HG02938 (cell line): Measurements from ENCODE around the gene APOH.
A peak's percentile ranks its signal among the peaks of the same experiment; 100 is the strongest.
"Not testable (repeated sequence)": the region's sequence is repeated elsewhere in the genome, so short reads cannot be mapped to it uniquely, and the experiment has no call there.

Source experiments
- ATAC-seq: cut with Tn5 transposase; IDR thresholded peaks from one replicate; pipeline ENCODE4 v1.9.1; 2021; ENCODE audit warnings: mild to moderate bottlenecking, moderate library complexity; ENCODE audit not compliant: unreplicated experiment

APOH gene, protein sequence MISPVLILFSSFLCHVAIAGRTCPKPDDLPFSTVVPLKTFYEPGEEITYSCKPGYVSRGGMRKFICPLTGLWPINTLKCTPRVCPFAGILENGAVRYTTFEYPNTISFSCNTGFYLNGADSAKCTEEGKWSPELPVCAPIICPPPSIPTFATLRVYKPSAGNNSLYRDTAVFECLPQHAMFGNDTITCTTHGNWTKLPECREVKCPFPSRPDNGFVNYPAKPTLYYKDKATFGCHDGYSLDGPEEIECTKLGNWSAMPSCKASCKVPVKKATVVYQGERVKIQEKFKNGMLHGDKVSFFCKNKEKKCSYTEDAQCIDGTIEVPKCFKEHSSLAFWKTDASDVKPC

DNA sequence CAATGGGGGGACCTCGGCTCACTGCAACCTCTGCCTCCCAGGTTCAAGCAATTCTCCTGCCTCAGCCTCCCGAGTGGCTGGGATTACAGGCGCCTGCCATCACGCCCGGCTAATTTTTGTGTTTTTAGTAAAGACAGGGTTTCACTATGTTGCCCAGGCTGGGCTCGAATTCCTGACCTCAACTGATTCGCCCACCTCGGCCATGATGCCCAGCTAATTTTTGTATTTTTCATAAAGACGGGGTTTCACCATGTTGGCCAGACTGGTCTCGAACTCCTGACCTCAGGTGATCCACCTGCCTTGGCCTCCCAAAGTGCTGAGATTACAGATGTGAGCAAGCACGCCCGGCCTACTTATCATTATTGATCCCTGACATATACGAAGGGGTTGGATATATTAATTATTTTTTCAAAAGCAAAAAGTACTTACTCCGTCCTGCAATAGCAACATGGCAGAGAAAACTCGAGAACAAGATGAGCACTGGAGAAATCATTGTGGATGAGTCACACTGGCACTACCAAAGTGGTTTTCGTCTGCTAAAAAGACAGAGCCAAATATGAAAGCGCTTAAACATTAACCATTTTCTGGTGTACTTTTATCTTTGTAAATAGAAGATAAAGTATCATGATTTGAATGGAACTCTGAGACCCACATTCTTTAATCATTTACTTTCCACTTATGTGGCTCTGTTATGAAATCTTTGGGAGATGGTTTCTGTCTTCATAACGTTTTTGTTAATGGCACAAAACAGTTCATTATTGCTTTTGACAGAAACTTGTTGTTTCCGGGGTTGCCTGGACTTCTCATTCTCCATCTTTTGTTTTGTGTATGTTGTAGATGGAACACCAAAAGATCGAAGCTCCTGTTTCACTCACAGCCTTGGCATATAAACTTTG is at the start of gene APOH:
Gene APOH, minus strand, starts transcription at position 529 of the 896 bp plus-strand sequence. Its CDS starts 36 bp downstream, at position 493.
- no peak for ATAC-seq

DNA sequence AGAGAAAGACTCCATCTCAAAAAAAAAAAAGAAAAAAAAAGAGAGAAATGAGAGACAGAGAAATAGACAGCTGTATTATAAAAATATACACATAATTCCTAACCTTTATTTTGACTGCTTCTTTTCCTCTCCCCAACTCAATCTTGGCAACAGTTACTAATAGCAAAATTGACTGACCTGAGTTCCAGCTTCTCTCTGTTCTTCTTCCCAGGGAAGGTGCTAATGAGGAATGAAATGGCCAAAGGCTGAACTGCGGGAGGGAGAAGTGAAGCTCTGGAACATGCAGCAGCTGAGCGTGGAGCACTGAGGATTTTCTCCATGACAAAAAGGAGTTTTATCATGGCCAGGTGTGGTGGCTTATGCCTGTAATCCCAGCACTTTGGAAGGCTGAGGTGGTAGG is 48.0 kb upstream of the APOH start:
- no peak for ATAC-seq

DNA sequence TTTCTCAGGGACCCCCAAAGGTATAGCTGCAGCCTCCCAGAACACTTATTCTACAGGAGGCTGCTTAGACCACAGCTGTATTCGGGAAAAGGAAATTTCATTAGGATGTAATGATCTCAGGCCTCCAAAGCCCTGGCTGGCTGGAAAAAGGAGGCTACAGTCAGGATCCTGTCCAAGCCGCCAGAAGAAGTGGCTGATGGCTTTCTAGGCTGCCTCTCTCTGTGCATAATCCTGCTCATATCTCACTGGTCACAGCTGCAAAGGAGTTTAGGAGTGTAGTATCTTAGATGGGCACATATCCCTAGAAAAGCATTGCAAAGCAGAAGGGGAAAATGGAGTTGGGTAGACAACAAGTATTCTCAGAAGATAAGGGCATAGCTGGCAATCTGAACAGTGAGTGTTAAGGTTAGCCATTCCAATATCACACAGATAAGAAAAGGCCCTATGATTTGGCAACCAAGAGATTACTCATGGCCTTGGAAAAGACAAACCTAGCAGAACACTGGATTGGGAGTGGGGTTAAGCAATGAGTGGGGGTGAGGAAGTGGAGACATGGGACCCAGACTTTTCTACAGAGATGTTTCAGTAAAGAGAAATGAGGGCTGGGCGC is 47.2 kb upstream of the APOH start:
- no peak for ATAC-seq

DNA sequence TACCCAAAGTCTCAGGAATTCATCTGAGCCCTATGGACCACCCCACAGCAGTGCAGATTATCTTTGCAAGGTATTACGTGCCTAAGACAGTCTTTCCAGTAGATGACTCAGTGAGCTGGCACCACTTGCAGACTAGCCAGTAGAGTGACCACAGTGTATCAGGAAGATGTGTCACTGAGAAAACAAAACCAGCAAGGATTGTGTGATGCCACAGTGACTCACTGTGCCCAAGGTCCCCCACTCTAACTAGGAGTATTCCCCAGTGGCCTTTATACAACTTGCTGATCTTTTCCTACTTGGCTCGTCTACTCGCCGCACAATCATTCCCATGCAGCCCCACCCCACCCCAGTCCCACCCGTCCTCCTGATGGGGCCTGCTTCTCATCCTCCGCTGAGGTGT is 46.4 kb upstream of the APOH start:
- no peak for ATAC-seq

DNA sequence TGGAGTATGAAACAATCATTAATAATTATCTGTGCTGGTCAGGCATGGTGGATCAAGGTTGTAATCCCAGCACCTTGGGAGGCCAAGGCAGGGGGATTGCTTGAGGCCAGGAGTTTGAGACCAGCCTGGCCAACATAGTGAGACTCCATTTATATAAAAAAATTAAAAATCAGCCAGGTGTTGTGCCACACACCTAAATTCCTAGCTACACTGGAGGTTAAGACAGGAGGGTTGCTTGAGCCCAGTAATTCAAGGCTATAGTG is 44.3 kb upstream of the APOH start:
- ATAC-seq = no peak

DNA sequence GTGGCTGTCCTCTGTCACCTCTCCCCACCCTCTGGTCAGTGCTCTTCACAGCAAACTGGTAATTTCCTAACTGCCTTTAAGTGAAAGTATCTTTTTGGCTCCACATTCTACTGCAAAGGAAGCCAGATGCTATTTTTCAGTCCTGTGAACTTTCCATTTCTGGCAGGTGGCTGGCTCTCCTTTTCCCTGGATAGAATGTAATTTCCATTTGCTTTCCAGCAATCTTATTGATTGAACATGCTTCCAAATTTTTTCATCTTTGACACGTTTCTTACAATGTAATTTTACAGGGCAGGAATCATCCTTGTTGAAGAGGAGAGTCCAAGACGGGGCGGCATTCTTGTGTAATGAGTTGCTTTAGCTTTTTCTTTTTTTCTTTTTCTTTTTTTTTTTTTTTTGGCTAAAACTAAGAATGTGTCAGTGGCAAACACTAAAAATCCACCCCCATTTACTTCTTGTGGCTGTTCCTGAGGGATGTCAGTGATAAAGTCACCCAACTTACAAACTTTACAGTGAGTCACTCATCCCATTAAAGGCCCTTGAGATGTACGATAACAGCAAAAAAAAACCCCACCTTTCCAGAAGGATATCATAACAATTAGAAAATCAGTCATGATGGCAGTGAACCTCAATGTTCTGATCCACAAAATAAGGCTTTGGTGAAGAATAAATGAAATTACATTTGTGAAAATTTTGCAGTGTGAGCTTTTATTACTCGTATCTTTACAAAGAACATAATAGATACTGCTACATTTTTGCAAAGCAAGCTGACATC is 43.8 kb upstream of the APOH start:
- no peak for ATAC-seq

DNA sequence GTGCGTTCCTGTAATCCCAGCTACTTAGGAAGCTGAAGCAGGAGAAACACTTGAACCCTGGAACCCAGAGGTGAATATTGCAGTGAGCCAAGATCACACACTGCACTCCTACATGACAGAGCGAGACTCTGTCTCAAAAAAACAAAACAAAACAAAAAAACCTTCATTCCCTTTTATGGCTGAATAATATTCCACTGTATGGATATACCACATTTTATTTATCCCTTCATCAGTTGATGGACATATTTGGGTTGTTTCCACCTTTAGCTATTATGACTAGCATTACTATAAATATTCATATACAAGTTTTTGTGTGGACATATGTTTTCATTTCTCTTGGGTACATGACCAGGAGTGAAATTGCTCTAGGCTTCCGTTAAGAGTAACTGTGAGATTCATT is 42.3 kb upstream of the APOH start:
- no peak for ATAC-seq

DNA sequence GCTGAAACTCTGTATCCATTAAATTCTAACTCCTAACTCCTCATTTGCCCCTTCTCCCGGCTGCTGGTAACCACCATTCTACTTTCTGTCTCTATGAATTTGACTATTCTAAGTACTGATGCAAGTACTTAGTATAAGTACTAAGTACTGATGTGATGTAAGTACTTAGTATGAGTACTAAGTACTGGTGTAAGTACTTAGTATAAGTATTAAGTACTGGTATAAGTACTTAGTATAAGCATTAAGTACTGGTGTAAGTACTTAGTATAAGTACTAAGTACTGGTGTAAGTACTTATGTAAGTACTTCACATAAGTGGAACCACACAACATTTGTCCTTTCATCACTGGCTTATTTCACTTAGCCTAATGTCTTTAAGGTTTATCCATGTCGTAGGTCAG is 40.9 kb upstream of the APOH start:
- no peak for ATAC-seq

DNA sequence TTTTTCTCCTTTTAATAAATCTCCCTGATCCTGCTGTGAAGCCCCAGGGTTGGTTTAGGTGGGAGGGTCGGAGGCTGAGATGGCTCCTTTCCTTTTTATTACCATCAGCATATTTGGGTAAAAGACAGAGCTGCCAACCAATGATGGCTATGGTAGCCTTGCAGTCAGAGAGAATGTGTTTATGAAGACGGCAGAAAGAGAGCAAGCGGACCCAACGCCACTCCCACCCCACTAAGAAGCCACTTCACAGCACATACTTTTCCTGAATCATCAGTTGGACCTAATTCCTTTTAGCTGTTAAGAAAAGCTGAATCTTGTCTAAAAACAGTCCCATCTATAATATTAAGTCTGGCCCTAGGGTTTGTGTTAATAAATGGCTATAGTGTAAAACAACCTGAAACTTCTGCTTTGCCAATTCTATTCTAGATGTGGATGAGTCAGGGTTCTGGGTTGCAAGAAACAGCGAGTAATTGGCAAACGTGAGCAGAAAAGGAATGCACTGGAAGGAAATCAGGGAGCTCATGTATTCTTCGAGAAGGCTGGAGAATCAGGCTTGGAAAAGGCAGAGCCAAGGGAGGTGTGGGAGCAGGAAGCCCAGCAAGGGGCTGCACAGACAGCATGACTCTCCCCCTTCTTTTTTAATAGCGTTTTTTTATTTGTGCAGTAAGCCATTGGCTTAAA is 39.2 kb upstream of the APOH start:
- no peak for ATAC-seq

DNA sequence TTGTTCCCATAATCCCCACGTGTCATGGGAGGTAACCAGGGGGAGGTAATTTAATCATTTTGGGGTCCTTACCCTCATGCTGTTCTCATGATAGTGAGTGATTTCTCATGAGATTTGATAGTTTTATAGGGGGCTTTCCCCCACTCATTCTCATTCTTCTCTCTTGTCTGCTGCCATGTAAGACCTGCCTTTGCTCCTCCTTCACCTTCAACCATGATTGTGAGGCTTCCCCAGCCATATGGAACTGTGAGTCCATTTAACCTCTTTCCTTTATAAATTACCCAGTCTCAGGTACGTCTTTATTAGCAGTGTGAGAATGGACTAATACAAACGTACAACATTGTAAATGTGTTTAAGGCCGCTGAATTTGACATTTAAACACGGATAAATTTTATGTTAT is 35.5 kb upstream of the APOH start:
- ATAC-seq = no peak

DNA sequence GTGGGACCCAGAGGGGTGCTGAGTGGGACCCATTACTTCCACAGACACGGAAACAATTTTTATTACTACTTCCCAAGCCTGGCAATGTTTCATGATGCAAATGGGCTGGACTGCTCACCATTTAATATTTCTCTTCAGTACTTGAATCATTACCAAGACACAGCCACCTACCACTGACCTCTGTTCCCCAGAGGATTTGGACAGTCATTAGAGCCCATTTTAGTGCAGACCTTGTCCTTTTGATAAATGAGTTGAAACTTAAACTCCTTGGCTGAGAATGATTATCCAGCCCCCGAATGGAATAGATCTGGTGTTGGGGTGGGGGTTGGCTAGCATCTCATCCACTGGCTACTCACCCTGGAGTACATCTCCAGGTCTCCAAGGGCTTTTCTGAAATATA is 33.6 kb upstream of the APOH start:
- no peak for ATAC-seq

DNA sequence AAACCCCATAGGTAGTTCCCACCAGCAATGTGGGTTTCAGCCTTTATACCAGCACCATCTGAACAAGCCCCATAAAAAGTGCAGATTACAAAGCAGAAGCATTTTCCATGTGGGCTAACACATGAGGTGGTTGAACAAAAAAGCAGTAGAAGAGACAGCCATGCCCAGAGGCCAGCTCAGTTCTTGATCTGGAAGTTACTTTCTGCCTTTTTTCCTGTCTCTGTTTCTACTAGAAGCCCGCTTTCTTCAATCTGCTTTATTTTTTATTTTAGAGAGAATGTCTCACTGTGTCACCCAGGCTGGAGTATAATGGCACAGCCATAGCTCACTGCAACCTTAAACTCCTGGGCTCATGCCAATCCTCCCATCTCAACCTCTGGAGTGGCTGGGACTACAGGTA is 31.5 kb upstream of the APOH start:
- ATAC-seq = no peak

DNA sequence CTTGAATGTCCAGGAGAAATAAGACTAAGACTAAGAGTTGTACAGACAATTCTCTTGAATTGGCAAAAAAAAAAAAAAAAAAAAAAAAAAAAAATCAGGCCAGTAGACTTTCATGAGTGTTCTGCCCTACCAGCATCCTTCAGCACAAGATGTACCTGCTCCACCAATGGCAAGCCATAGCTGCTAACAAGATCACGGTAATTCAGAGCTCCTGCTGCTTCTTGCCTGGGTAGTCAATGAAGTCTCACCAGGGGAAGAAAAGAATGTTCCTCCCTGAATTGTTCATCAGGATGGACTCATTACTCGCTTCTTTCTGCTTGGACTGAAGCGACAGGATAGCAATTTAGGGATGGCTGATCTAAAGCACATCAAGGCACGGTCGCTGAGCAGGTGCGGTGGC is 31.1 kb upstream of the APOH start:
- no peak for ATAC-seq

DNA sequence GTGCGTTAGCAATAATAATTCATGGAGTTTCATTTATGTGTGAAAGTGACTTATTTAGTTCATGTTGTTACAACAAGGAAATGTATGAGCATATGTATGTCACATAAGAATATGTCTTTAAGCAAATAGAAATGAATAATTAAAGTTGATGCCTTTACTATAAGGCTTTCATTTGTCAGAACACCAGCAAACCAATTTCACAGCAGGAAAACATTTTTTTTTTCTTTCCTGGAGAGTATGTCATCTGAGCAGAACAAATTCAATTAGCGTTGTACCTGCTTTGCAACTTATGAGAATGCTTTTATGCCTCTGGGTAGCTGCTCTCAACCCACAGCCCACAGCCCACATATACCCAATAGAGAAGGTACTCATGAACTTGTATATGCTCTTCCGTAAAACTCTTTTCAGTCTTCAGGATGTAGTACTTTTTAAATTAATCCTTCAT is 26.3 kb upstream of the APOH start:
- no peak for ATAC-seq

DNA sequence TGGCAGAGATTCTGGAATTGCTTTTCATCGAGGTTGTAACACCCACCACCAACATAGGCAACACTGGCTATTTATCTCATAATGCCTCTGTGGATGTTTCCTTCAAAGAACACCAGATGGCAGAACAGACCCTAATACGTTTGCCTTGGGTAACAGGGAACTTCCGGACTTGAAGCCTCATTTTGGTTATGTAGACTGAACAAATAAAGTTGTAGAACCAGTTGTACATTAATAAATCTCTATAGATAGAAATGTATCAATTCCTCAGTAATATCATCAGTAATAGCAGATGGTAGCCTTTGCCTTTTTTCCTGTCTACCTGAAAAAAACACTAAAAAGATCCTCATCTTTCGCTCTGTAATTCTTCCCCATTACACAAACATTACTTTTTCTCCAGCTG is 25.9 kb upstream of the APOH start:
- ATAC-seq = peak; percentile 65

DNA sequence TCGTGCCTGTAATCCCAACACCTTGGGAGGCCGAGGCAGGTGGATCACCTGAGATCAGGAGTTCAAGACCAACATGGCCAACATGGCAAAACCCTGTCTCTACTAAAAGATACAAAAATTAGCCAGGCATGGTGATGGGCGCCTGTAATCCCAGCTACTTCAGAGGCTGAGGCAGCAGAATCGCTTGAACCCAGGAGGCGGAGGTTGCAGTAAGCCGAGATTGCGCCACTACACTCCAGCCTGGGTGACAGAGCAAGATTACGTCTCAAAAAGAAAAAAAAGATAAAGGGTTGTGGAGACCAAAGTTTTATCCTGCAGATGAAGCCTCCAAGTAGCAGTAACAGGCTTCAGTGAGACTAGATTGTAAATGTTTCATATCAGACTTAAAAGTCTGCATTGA is 24.2 kb upstream of the APOH start:
- not testable (repeated sequence) for ATAC-seq

DNA sequence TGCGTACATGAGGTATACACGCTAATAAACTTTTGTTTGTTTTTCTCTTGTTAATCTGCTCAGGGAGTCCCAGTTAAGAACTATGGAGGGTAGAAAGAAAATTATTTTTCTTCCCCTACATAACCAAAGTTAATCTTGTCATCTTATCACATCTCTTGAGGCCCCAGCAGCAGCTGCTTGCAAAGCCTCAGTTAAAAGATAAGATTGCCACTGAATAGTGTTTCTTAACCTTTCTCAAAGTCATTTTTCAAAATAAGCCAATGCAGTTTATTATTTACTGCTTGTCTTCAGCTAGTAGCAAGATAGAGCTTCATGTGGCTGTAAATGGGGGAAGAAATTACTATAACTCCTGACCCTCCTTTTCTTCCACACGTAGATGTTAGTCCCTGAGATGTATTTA is 21.5 kb upstream of the APOH start:
- ATAC-seq = no peak

DNA sequence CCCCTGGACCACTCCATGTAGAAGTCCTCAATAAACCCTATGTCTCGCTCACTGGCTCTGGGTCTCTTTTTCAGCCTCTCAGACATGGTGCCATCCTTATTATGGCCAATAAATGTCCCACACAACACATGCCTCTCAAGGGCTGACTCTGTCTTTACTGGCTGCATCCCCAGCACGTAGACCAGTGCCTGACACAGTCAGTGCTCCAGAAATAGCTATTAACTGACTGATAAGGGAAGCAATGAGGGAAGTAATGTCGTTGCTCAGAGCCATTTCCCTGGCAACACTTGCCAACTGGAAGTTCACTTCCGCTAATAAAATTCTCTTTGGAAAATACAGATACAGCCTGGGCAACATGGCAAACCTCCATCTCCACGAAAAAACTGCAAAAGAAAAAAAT is 19.1 kb upstream of the APOH start:
- no peak for ATAC-seq

DNA sequence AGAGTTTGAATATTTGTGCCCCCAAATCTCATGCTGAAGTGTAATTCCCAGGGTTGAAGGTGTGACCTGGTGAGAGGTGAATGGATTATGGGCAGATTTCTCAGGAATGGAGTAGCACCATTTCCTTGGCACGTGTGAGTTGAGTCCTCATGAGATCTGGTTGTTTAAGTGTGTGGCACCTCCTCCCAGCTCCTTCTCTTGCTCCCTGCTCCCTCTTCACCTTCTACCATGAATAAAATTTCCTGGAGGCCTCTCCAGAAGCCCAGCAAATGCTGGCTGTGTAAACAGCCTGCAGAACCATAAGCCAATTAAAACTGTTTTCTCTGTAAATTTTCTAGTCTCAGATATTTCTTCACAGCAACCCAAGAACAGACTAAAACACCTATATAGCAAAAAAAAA is 12.6 kb upstream of the APOH start:
- no peak for ATAC-seq

DNA sequence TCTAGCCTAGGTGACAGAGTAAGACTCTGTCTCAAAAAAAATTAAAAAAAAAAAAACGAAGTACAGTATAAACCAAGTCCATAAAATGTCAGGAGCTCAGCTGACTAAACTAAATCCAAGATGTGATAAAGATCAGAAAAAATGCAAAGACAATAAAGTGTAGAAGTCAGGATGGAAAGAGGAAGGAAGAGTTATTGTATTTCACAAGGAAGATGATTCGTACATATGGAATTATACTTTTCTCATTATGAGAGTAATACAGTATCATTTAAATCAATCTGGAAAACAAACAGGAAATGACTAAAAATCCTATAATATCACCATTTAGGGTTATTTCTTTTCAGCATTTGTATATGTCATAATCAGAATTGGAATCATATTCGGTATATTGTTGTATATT is 11.4 kb upstream of the APOH start:
- ATAC-seq = no peak

DNA sequence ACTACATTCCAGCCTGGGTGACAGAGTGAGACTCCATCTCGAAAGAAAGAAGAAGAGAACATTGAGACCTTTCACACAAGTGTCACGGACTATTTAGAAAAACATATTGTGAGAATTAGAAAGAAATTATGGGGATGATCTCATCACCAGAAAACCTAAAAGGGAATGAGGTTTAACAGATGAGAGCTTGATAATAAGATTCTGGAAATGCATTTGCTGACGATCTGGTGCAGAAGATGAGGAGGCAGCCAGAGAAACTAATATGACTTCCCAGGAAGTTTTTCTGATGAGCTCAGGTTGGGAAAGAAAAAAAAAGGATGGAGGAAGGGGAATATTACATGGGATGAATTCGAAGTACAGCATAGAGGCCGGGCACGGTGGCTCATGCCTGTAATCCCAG is 10.8 kb upstream of the APOH start:
- no peak for ATAC-seq
